Inflammatory macrophage treated with lipopolysaccharide for 4 hours (primary cell): Measurements from ENCODE around the gene LRP1-AS.

Source experiments
- DNase-seq: peaks from one replicate; pipeline ENCODE4 v3.0.0-alpha.2; 2020

LRP1-AS gene

GRCh38 chr12:57179331-57180086, 32.1 kb upstream of the LRP1-AS start:
- DNase-seq = no peak

GRCh38 chr12:57178213-57178612, 30.8 kb upstream of the LRP1-AS start:
- DNase-seq = no peak

- no peak for DNase-seq
These were observed 29.9 kb upstream of the LRP1-AS start for GRCh38 chr12:57177354-57177753.

- DNase-seq = no peak
These were observed 29.4 kb upstream of the LRP1-AS start for GRCh38 chr12:57176846-57177245.

- DNase-seq = no peak
These were observed 28.7 kb upstream of the LRP1-AS start for GRCh38 chr12:57176139-57176477.

GRCh38 chr12:57175428-57176138, 28.2 kb upstream of the LRP1-AS start:
- DNase-seq = peak; percentile 70

- DNase-seq = no peak
These were observed 26.3 kb upstream of the LRP1-AS start for GRCh38 chr12:57173683-57174082.

GRCh38 chr12:57173089-57173488, 25.7 kb upstream of the LRP1-AS start:
- DNase-seq = peak; percentile 41

- no peak for DNase-seq
These were observed 24.2 kb upstream of the LRP1-AS start for GRCh38 chr12:57171668-57172067.

GRCh38 chr12:57170927-57171326, 23.5 kb upstream of the LRP1-AS start:
- DNase-seq = no peak

- no peak for DNase-seq
These were observed 23.0 kb upstream of the LRP1-AS start for GRCh38 chr12:57170408-57170807.

GRCh38 chr12:57169969-57170368, 22.6 kb upstream of the LRP1-AS start:
- DNase-seq = no peak

GRCh38 chr12:57169046-57169795, 21.8 kb upstream of the LRP1-AS start:
- DNase-seq = no peak

- no peak for DNase-seq
These were observed 20.6 kb upstream of the LRP1-AS start for GRCh38 chr12:57168058-57168457.

- DNase-seq = peak; percentile 77
These were observed 19.6 kb upstream of the LRP1-AS start for GRCh38 chr12:57166971-57167371.

- DNase-seq = peak; percentile 17
These were observed 18.3 kb upstream of the LRP1-AS start for GRCh38 chr12:57165741-57166140.

- peak; percentile 21 for DNase-seq
These were observed 17.7 kb upstream of the LRP1-AS start for GRCh38 chr12:57164966-57165625.

GRCh38 chr12:57164454-57164853, 17.0 kb upstream of the LRP1-AS start:
- DNase-seq = no peak

GRCh38 chr12:57162553-57163125, 15.2 kb upstream of the LRP1-AS start:
- peak; percentile 60 for DNase-seq

- DNase-seq = no peak
These were observed 14.1 kb upstream of the LRP1-AS start for GRCh38 chr12:57161491-57161890.

GRCh38 chr12:57160741-57161140, 13.3 kb upstream of the LRP1-AS start:
- no peak for DNase-seq

GRCh38 chr12:57160040-57160439, 12.6 kb upstream of the LRP1-AS start:
- no peak for DNase-seq

GRCh38 chr12:57159311-57159710, 11.9 kb upstream of the LRP1-AS start:
- DNase-seq = peak; percentile 43
